NCI-H1930 (cell line): ENCODE results near the gene NOC2L.

Experiments used
- DNase-seq, 2 experiments: peaks; one replicate each; lab custom pipeline; 2025; lab: John Stamatoyannopoulos, UW

Gene NOC2L

GRCh38 chr1:916173-917075 is 42.6 kb downstream of the NOC2L start:
- no peak for DNase-seq

- no peak for DNase-seq
These were observed 43.5 kb downstream of the NOC2L start for GRCh38 chr1:915295-916172.

GRCh38 chr1:914891-915280 is 44.2 kb downstream of the NOC2L start:
- no peak for DNase-seq

- no peak for DNase-seq
These were observed 44.7 kb downstream of the NOC2L start for GRCh38 chr1:914131-914890.

- no peak for DNase-seq
These were observed 45.4 kb downstream of the NOC2L start for GRCh38 chr1:913491-914130.

GRCh38 chr1:912740-913301 is 46.2 kb downstream of the NOC2L start:
- no peak for DNase-seq

- no peak for DNase-seq
These were observed 46.9 kb downstream of the NOC2L start for GRCh38 chr1:911875-912739.

- DNase-seq, result no peak
These were observed 48.0 kb downstream of the NOC2L start for GRCh38 chr1:910881-911721.

GRCh38 chr1:910311-910880 is 48.7 kb downstream of the NOC2L start:
- DNase-seq, result no peak

GRCh38 chr1:909861-910310 is 49.2 kb downstream of the NOC2L start:
- no peak for DNase-seq

- no peak for DNase-seq
These were observed 50.4 kb downstream of the NOC2L start for GRCh38 chr1:908661-909060.

GRCh38 chr1:907611-908451 is 51.2 kb downstream of the NOC2L start:
- no peak for DNase-seq

- no peak for DNase-seq
These were observed 52.2 kb downstream of the NOC2L start for GRCh38 chr1:906600-907420.

GRCh38 chr1:905811-906599 is 53.1 kb downstream of the NOC2L start:
- no peak for DNase-seq

GRCh38 chr1:905071-905749 is 53.8 kb downstream of the NOC2L start:
- no peak for DNase-seq
